HG03108 (cell line): ENCODE measurements around the gene NSMF.

Experiments used
- ATAC-seq: cut with Tn5 transposase; IDR thresholded peaks from one replicate; pipeline ENCODE4 v1.9.1; 2021; ENCODE audit warnings: moderate library complexity; ENCODE audit not compliant: unreplicated experiment

The NSMF gene

DNA sequence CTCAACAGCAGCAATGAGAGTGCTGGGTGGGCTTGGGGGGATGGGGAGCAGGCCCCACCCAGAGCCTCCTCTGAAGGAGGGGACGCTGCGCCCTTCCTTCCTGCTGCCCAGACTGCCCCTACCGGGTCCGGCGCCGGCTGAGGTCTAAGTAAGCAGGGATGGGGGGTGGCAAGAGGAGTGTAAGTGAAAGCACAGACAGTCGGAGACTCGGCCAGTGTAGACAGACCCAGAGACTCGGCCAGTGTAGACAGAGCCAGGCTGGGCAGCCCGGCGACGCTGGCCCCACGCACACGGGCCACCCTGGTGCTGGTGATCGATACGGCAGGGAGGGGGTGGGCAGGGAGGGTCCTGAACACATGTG, 10.6 kb downstream of the NSMF start:
- no peak for ATAC-seq

DNA sequence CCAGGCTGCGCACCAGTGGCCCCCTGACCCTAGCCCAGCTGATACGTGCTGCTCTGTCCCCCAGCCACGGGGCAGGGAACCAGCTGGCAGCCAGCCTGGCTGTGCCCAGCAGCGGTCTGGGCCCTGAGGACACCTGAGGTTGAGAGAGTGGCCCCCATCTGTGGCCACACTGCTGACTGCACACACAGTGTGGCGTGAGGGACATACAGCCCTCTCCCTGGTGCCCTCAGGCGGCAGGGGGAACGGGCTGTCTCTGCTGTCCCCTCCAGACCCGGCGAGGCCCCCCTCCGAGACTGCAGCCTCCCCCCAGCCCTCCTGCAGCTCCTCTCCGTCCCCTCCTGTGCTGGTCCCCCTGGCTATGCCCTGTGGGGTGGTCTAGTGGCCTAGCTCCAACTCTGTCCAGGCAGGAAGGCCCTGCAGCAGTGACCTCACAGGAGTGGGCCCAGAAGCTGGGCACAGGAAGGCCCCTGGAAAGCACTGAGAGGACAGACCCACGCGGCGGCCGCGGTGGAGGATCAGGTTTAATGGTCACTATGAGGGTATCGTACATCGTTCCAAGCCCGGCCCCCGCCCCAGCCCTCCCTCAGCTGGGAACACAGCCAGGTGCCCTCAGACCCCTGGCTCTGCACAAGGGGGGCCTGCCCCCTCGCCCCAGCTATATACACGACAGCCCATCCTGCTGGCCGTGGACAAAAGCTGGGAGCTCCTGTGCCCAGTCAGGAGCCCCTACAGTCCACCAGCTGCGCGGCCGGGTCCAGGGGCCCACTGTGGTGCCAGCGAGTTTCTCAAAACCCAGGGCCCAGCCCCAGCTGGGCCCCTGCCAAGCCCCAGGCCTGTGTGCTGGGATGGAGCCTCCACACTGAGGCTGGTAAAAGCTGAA, 11.2 kb downstream of the NSMF start:
- no peak for ATAC-seq

DNA sequence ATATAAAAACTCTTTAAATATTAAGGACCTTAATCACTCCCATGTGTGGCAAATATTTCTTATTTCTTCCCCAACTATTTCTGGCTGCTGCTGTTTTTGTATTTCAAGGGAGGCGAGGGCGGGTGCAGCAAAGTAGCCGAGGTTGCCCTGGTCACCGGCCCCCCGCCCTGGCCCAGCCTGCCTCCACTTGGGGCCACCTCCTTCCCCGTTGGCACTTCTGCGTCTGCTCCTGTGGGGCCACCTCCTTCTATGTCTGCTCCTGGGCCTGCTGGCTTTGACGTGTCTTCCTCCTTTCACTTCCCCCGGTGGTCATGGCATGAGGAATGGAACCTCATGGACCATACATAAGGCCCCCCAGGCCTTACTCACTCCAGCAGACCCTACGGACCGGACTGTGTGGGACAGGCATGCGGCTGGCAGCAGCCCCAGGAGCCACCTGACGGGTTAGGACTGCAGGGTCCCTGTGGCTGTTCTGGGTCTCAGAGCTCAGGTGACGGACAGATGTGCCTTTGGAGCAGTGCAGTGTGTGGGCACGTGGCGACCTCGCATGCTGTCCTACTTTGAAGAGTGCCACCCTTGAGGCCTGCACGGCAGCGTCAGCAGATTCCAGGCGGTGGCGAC, 12.2 kb downstream of the NSMF start:
- no peak for ATAC-seq

DNA sequence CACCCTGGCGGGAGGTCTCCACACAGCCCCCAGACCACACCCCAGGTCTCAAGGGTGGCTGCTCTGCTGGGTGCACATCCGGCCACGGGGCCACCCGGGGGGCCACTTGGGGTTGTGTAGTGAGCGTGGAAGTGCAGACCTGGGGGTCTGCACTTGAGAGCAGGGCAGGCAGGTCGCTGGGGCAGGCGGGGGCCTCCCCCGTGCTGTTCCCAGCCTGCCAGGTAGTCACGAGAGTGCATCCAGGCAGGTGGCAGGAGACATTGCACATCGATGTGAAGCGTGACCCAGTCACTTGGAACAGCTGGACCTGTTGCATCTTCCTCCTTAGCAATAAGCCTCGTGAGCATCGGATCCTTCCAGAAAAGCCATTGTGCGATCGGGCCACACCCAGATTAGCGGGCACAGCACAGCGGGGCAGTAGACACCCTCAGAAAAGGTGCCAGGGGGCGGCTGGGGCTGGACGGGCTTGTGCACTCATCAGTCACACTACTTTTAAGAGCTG, 13.2 kb downstream of the NSMF start:
- no peak for ATAC-seq

DNA sequence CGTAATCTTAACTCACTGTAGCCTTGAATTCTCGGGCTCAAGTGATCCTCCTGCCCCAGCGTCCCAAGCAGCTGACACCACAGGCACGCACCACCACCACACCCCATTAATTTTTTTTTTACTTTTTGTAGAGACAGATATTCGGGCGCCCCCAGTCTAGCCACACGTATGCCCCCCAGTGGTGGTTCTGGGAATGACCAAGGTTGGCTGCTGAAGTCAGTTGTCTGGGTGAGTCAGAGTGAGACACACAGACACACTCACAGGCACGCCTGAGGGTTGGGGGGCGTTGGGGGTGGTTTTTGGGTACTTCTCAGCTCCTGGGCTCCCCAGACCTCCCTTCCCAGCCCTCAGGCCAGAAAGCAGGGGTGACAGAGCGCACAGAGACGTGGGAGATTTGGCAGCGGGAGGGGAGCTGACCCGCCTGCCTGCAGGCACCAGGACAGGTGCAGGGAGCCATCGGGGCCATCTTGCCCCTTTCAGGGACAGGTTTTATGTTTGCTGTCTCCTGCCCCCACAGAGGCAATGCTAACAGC, 13.8 kb downstream of the NSMF start:
- no peak for ATAC-seq

DNA sequence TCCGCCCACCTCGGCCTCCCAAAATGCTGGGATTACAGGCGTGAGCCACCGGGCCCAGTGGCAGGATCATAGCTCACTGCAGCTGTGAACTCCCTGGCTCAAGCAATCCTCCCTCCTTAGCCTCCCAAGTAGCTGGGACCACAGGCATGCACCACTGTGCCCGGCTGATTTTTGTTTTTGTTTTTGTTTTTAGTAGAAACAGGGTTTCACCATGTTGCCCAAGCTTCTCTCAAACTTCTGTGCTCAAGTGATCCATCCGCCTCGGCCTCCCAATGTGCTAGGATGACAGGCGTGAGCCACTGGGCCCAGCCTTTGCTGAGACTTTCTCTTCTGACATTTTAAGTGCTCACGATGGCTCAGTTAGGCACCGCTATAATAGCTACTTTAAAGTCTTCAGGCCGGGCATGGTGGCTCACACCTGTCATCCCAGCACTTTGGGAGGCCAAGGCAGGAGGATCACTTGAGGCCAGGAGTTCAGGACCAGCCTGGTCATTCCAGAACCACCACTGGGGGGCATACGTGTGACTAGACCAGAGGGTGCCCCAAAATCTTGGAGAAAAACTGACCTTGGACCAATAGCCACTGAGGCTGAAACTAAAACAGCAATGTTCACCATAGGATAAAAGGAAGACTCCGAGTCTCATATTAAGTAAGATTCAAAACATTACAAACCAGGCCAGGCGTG, 14.9 kb downstream of the NSMF start:
- no peak for ATAC-seq

DNA sequence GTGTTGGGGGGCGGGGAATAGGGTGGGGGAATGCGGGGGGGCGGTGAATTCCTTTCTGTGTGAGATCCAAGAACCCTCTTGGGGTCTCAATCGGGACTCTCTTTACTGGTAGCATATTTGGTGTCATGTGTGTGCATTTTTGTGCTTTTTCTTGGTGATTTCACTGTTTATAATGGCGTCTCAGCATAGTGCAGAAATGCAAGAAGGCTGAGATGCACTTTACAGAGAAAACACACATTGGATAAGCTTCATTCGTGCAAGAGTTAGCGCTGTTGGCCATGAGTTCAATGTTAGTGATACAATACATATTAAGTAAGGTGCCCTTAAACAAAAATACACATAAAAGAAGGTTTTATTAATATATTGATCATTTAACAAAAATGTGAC, 17.2 kb downstream of the NSMF start:
- no peak for ATAC-seq

DNA sequence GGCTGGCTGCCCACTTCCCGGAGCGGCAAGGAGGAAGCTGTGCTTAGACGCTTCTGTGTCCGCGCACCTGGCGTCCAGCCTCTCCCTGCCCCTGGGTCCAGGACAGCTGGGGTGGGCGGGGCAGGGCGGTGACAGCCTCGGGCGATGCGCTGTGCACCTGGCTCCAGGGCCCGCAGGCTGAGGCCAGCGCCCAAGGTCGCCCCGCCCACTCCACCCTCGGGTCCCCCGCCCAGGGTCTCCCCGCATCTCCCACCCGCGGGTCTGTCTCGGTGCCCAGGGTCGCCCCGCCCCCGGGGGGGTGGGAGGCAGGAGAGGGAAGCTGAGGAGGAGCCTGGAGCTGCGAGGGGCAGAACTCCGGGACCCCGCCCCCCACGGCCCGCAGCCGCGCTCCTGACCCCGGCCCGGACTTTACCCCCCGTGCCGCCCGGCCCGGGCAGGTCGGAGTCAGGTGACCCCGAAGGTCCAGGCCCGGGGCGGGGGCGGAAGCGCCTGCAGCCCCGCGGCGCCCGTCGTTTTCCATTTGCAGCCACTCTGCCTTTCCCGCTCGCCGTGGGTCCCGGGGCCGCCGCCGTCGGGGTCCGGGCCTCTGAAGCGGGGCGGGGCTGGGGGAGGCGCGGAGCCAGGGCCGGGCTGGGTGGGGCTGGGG, 17.7 kb downstream of the NSMF start, which contains the start of gene ENTPD8:
Gene ENTPD8, minus strand, starts transcription at position 69 of the 646 bp plus-strand sequence. CDS start 3,072 bp downstream, outside the sequence.
- no peak for ATAC-seq

DNA sequence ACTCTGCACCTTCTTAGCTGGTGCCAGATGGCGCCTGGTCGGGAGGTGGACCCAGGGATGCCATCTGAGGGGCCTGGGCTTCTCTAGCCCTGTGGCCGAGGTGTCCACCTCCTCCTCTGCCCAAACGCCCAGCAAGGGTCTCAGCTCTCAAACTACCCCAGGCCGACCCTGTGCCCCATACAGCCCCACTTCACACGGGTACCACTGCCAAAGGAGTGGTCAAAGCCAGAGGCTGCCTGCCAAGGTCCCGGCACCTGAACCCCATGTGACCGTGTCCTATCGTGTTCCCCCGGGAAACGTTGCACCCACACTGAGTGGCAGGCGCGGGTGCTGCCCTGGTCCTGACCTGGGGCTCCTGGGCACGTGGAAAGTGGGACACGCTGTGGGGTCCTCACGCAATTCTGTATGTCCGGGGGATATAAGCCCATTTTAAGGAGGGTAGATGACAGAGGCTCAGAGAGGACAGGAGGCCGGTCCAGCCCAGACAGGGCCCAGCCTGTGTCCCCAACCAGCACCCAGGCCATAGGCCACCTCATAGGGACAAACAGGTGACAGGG, 19.9 kb downstream of the NSMF start:
- no peak for ATAC-seq

DNA sequence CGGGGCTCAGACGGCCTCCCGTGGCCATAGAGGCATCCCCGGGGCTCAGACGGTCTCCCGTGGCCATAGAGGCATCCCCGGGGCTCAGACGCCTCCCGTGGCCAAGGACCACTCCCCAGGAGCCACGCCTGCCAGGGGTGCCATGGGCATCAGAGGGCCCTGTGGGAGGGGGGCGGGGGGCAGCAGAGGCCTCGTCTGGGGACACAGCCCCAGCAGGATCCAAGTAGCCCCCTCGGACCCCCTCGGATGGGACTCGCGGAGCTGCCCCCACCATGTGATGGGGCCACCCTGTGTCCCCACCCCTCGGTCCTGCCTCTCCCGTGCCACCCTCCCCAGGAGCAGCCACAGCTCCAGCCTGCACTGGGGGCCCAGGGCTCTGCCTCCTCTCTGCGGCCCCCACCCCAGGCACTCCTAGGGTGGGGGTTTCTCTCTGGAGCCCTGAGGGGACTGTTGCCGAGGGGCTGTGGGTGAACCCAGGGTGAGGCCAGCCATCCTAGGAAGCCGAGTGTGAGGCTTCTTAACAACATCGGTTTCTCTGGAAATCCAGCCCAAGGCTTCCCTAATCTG, 20.5 kb downstream of the NSMF start:
- ATAC-seq = no peak

DNA sequence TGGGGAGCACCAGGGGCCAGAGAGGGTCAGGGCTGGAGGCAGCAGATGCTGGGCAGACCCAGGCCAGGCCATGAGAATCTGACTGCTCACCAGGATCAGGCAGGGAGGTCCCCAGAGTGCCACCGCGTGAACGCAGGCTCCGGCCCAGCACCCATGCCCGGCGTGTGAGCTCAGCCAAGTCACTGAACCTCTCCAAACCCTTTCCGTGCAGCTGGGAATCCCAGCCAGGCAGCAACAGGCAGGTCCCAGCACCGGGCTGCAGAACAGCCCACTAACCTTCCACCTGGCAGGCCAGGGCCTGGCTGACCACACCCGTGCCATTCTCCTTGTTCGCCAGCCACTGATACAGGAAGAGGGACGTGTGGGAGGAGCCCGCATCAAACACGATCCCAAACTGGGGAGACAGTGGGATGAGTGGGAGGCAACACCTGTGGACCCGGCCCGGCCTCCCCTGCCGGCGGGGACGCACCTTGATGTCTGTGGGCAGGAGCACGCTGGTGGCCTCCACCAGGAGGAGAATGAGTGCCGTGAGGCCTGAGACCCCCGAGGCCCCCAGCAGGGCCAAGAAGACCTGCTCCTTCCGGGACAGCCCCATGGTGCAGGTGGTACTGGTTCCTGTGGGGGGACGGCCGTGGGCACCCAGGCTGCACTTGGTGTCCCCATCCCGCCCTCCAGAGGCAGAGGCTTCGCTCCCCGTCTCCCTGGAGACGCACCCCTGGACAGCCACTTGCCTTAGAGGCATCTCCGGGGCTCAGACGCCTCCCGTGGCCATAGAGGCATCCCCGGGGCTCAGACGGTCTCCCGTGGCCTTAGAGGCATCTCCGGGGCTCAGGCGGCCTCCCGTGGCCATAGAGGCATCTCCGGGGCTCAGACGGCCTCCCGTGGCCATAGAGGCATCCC, 21.2 kb downstream of the NSMF start:
- ATAC-seq = no peak

DNA sequence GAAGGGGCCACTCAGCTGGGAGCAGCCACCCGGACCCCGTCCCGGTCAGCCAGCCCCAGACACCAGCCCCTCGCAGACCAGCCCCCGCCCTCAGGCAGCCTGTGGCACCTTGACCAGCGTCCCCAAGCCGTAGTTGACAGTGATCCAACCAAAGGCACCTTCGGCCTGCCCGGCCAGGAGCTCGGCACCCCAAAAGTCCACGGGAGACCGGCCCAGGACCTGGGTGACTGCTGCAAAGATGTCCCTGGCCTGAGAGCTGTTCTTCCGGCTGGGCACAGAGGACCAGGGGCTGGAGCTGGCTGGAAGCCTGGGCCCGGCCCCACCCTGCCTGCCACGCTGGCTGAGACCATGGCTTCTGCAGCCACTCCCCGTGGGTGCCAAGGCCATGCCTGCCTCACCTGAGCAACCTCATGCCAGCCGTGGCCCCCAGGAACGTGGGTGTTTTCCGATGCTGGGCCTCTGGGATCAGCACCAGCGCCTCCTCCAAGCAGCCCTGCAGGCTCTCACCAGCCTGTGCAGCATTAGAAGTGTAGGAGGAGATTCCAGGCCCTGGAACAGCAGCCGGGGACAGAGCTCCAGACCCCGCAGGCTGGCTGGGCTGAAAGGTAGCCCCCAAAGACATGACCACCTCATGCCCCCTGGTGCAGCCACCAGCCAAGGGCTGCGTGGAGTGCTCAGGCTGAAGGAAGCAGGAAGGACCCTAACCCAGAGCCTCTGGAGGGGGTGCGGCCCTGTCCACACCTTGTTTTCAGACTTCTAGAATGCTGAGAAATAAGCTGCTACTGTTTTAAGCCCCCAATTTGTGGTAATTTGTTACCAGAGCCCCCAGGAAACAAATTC, 22.2 kb downstream of the NSMF start:
- no peak for ATAC-seq

DNA sequence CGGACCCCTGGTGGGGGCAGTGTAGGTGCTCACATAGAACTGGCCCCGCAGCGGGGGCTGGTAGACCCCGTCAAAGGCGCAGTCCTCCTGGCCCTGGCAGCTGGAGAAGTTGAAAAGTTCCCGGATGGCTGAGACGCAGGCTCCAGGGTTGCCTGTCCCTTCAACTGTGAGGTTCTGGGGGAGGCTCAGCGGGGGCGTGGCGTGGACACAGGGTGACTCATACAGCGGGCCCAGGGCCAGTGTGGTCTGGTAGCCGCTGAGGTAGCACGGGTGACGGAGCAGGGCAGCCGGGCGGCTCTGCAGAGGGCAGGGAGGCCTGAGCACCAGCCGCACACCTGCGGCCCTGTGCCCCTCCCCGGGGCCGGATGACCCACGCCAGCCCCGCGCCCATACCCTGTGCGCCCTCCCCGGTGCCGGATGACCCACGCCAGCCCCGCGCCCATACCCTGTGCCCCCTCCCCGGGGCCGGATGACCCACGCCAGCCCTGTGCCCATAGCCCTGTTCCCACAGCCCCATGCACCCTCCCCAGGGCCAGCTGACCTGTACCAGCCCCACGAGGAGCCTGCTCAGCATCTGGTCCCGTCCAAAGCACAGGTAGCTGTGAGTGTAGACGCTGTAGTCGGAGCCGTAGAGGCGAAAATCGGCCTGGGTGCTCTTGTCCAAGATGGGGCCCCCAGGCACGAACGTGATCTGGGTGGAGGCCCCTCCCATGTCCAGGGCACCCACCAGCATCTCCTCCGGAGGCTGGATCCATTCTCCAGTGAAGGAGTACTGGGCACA, 23.0 kb downstream of the NSMF start:
- no peak for ATAC-seq

DNA sequence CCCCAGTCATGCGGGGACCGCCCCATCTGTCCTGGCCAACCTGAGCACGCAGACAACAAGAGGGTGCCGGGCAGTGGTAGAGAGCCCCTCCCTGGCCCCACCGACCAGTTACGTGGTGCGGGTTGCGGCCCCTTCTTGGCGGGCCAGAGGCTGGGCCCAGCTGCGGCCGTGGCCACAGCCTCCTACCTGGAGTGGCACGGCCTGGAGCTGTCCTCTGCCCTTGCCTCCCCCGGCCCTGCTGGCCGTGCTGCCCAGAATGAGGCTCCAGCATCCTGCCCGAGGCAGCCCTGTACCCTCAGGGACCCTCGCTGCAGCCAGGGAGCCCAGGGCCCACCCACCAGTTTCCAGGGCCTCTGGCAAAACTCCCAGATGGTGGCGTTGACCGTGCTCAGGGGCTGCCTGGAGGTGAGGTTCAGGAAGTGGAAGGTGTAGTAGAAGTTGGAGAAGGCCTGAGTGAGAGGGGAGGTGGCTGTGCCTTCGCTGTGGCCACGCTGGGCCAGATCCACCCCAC, 23.7 kb downstream of the NSMF start:
- ATAC-seq = no peak

DNA sequence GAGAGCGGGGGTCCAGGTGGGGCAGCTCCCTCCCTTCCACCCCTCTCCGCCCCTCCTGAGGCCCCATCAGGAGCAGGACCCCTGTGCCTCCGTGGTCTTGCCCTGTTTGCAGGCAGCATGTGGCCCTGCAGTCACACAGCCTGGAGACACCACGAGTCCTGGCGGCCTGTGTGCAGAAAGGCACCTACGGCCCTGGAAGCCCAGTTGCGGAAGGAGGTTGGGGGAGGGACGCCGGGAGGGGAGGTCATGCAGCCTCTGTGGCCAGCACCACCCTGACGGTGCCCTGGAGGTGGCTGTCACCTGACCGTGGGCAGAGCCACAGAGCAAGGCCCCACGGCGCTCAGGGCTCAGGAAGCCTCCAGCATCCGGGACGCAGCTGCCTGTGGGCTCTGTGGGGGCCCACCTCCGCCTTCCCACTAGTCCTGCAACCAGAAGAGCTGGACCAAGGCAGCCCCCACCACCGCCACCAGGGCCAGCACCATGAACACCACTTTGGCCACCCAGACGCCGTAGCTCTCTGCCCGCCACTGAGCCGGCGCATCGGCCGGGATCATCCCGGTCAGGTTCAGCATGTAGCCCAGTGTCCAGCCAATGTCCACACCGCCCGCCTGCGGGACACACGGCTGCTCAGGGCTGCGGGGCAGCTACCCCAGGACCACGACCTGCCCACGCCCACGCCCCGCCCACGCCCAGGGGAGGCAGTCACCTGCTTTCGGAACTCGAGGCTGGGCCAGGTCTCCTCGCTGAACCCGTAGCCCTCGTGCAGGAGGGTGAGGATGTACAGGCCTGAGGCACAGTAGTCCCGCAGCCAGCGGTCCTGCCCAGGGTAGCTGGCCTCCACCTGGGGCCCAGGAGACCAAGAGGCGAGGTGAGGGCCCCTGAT, 24.4 kb downstream of the NSMF start:
- ATAC-seq = no peak

DNA sequence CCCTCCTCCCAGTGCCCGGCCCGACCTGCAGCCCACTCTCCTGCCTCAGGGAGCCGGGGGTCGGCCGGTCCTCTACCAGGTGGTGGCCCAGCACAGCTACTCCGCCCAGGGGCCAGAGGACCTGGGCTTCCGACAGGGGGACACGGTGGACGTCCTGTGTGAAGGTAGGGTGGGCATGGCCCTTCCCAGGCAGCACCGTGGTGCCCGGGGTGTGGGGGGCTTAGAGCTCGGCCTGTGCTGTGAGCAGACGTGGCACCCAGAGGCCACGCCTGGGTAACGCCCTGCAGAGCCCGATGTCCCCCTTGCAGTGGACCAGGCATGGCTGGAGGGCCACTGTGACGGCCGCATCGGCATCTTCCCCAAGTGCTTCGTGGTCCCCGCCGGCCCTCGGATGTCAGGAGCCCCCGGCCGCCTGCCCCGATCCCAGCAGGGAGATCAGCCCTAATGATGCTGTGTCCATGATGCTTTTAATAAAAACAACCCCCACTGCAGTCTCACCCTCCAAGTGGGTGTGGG, 25.2 kb downstream of the NSMF start:
- ATAC-seq = no peak
